Activated B cell treated with CpG ODN at 0.5 μM for 24 hours (primary cell): ENCODE data around the gene SHC4. TPM values are rescaled to one million over a fixed set of nuclear protein-coding genes. Genes with fewer than 3 reads are reported as not detected.

Experiments used
- ATAC-seq: fragments of 200-7000 bp; cut with Tn5 transposase; one replicate; pipeline ENCODE4 v1.10.0; 2021; ENCODE audit warnings: low read depth, mild to moderate bottlenecking, moderate library complexity
- CTCF ChIA-PET: fragments of 350-600 bp; sonication (Branson Sonifier 250); formaldehyde crosslinking; loops from one replicate; lab custom pipeline; 2021; ENCODE audit warnings: antibody characterized with exemption; lab: Charles Lee
- POLR2A ChIA-PET: fragments of 350-600 bp; sonication (Branson Sonifier 250); formaldehyde crosslinking; loops from one replicate; lab custom pipeline; 2021; ENCODE audit warnings: antibody characterized with exemption; lab: Charles Lee
- DNase-seq: peaks from one replicate; pipeline ENCODE4 v3.0.0; 2022
- H3K27ac Mint-ChIP-seq: one replicate; pipeline ENCODE4 v1.8.0; 2020; ENCODE audit warnings: mixed read lengths
- H3K27me3 Mint-ChIP-seq: one replicate; pipeline ENCODE4 v1.8.0; 2021; ENCODE audit warnings: mixed read lengths
- H3K36me3 Mint-ChIP-seq: one replicate; pipeline ENCODE4 v1.8.0; 2021; ENCODE audit warnings: low read depth, mixed read lengths
- H3K4me1 Mint-ChIP-seq: one replicate; pipeline ENCODE4 v1.8.0; 2021; ENCODE audit warnings: mixed read lengths
- H3K4me3 Mint-ChIP-seq: one replicate; pipeline ENCODE4 v1.8.0; 2020; ENCODE audit warnings: mild to moderate bottlenecking, mixed read lengths
- H3K9me3 Mint-ChIP-seq: one replicate; pipeline ENCODE4 v1.8.0; 2020; ENCODE audit warnings: mixed read lengths
- CTCF ChIP-seq: fragments of 200-600 bp; IDR thresholded peaks from one replicate; pipeline ENCODE4 v1.8.0; 2022; ENCODE audit warnings: antibody characterized with exemption, mild to moderate bottlenecking
- intact Hi-C: fragments of 100-400 bp; cut with micrococcal nuclease; formaldehyde crosslinking; loops from one replicate; pipeline ENCODE4 v1.15.1; 2024
- total RNA-seq: library from RNA; stranded (reverse); gene quantifications from 2 replicates; pipeline ENCODE4 v1.2.3, GENCODE V29; 2022

Gene SHC4
- total RNA-seq, 1 donor from 2014 or later: not detected

GRCh38 chr15:48968066-48968465 is 4.3 kb upstream of the SHC4 start:
- peaks cover 18% of the 10 kb centered on the region for H3K4me1 Mint-ChIP-seq
- no peak overlapping the region for H3K27ac Mint-ChIP-seq

GRCh38 chr15:48967336-48967735 is 3.6 kb upstream of the SHC4 start:
- CTCF ChIA-PET: no interaction called here
- Mint-ChIP-seq H3K36me3 (no peaks in the 10 kb centered on the region), H3K27ac (no peak overlapping the region), H3K27me3 (peaks cover 27% of the 10 kb centered on the region), H3K4me1 (peaks cover 22% of the 10 kb centered on the region), H3K4me3 (no peak overlapping the region), H3K9me3 (no peaks in the 10 kb centered on the region)
- ATAC-seq (no peak), DNase-seq (no peak)
- intact Hi-C loops: no loop called here
- TF ChIP-seq CTCF: no peak
- POLR2A ChIA-PET: no interaction called here

More at GRCh38 chr15:48968066-48968465, 4.3 kb upstream of the SHC4 start:
- H3K9me3 Mint-ChIP-seq: no peaks in the 10 kb centered on the region
- H3K36me3 Mint-ChIP-seq: no peaks in the 10 kb centered on the region
- DNase-seq (no peak), ATAC-seq (no peak)
- intact Hi-C loops: no loop called here
- CTCF ChIA-PET: no interaction called here
- no peak overlapping the region for H3K4me3 Mint-ChIP-seq
- POLR2A ChIA-PET: no interaction called here
- H3K27me3 Mint-ChIP-seq: peaks cover 27% of the 10 kb centered on the region
- no peak for TF ChIP-seq CTCF

GRCh38 chr15:48966595-48967301 is 3.0 kb upstream of the SHC4 start:
- no peaks in the 10 kb centered on the region for H3K9me3 Mint-ChIP-seq
- ATAC-seq (no peak), DNase-seq (no peak)
- peaks cover 32% of the 10 kb centered on the region for H3K27me3 Mint-ChIP-seq
- no peak for TF ChIP-seq CTCF
- intact Hi-C loops: no loop called here
- H3K4me3 Mint-ChIP-seq: no peak overlapping the region
- peaks cover 22% of the 10 kb centered on the region for H3K4me1 Mint-ChIP-seq
- ChIA-PET POLR2A (no interaction called here), CTCF (interaction anchor here (0.6 kb wide), 1 partner anchor 9 kb away, joined by 3 read pairs; no protein-coding TSS in a partner anchor)
- no peaks in the 10 kb centered on the region for H3K36me3 Mint-ChIP-seq
- no peak overlapping the region for H3K27ac Mint-ChIP-seq

- Mint-ChIP-seq H3K9me3 (no peaks in the 10 kb centered on the region), H3K27me3 (peaks cover 40% of the 10 kb centered on the region), H3K4me1 (peaks cover 22% of the 10 kb centered on the region), H3K27ac (no peak overlapping the region), H3K4me3 (no peak overlapping the region), H3K36me3 (no peaks in the 10 kb centered on the region)
- TF ChIP-seq CTCF: no peak
- CTCF ChIA-PET: interaction anchor here (0.6 kb wide), 1 partner anchor 10 kb away, joined by 3 read pairs; no protein-coding TSS in a partner anchor
- intact Hi-C loops: no loop called here
- ATAC-seq (no peak), DNase-seq (no peak)
- POLR2A ChIA-PET: no interaction called here
Measured at GRCh38 chr15:48965972-48966371, 2.3 kb upstream of the SHC4 start.

GRCh38 chr15:48964898-48965297 is 1.2 kb upstream of the SHC4 start:
- Mint-ChIP-seq H3K4me1 (peaks cover 22% of the 10 kb centered on the region), H3K27ac (no peak overlapping the region), H3K4me3 (no peak overlapping the region), H3K27me3 (peaks cover 42% of the 10 kb centered on the region), H3K36me3 (no peaks in the 10 kb centered on the region), H3K9me3 (no peaks in the 10 kb centered on the region)
- intact Hi-C loops: no loop called here
- no peak for ATAC-seq
- no peak for DNase-seq
- ChIA-PET CTCF (interaction anchor here (1.7 kb wide), 1 partner anchor 10 kb away, joined by 14 read pairs; no protein-coding TSS in a partner anchor), POLR2A (no interaction called here)
- no peak for TF ChIP-seq CTCF
